ENCODE results near the gene RPN1. TPM values are rescaled to one million over a fixed set of nuclear protein-coding genes. Genes with fewer than 3 reads are reported as not detected.

The RPN1 gene
- total and polyA plus RNA-seq, 2 donors (not counting 3 experiments of a cell fraction or from before 2014, with no cell fraction given), result 250 to 266 TPM

- Histone ChIP-seq H2AFZ (ENCODE audit: low read depth, low read length) (no peak overlapping the region), H3K9ac (replicated peaks; ENCODE audit: extremely low read depth, insufficient read depth, low read length) (no peak overlapping the region), H3K4me3 (replicated peaks in 1 of 3; ENCODE audit: insufficient read depth in 1 of 3, low read depth in 1 of 3, low read length in 3 of 3) (no peak overlapping the region), H3K27ac (ENCODE audit: insufficient read depth, low read depth, low read length) (no peak overlapping the region), H3K9me3 (replicated peaks; ENCODE audit: control insufficient read depth, insufficient read depth, low read length) (no peaks in the 10 kb centered on the region), H3K4me1 (ENCODE audit: control insufficient read depth, extremely low read depth, insufficient read depth, low read length) (no peaks in the 10 kb centered on the region), H3K9me1 (replicated peaks; ENCODE audit: control insufficient read depth, extremely low read depth, insufficient read depth, low read length) (no peaks in the 10 kb centered on the region), H3K79me2 (ENCODE audit: control insufficient read depth, insufficient read depth, low read length) (no peaks in the 10 kb centered on the region), H3K27me3 (ENCODE audit: control insufficient read depth in 2 of 2, insufficient read depth in 2 of 2, low read length in 2 of 2) (no peaks in the 10 kb centered on the region), H3K36me3 (ENCODE audit: control insufficient read depth in 2 of 2, extremely low read depth in 1 of 2, insufficient read depth in 2 of 2, low read length in 2 of 2) (no peaks in the 10 kb centered on the region), H4K20me1 (replicated peaks; ENCODE audit: control insufficient read depth, extremely low read depth, insufficient read depth, low read length) (no peaks in the 10 kb centered on the region), H3K4me2 (ENCODE audit: insufficient read depth, low read length) (no peak overlapping the region)
- no peak for FAIRE-seq
- BruUV-seq (replicated peaks), result no TSS peak
- dilution Hi-C loops (cut with MboI; ENCODE audit: extremely low pct_ligation_motif_present, low sequenced_read_pairs), result loop anchor here (25.0 kb wide), 1 partner anchor 162 kb away; no protein-coding TSS in a partner anchor
- ChIA-PET CTCF (interaction anchor here (1.4 to 2.1 kb wide), 2 partner anchors 9 kb away, joined by 6 to 10 read pairs; no protein-coding TSS in a partner anchor), POLR2A (no interaction called here)
- TF ChIP-seq POLR2A (IDR thresholded peaks at IDR 0.05; ENCODE audit: low read depth, low read length) (no peak), EZH2 (IDR thresholded peaks at IDR 0.05; ENCODE audit: borderline replicate concordance, low read depth, low read length, severe bottlenecking) (no peak), GATA2 (IDR thresholded peaks at IDR 0.05; ENCODE audit: insufficient read depth, insufficient read length, low read depth, low read length) (no peak), MYC (IDR thresholded peaks at IDR 0.05; ENCODE audit: low read depth, low read length) (no peak), JUN (IDR thresholded peaks at IDR 0.05; ENCODE audit: borderline replicate concordance, insufficient read depth, insufficient read length, low read depth) (no peak), FOS (IDR thresholded peaks at IDR 0.05; ENCODE audit: borderline replicate concordance, insufficient read depth, low read length) (no peak), POLR2AphosphoS5 (IDR thresholded peaks at IDR 0.05; ENCODE audit: insufficient read depth, low read depth, low read length) (no peak)
- TF ChIP-seq, protein P1, sequence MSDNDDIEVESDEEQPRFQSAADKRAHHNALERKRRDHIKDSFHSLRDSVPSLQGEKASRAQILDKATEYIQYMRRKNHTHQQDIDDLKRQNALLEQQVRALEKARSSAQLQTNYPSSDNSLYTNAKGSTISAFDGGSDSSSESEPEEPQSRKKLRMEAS (IDR thresholded peaks at IDR 0.05; ENCODE audit: insufficient read depth, insufficient read length), result no peak
- TF ChIP-seq, protein P2, sequence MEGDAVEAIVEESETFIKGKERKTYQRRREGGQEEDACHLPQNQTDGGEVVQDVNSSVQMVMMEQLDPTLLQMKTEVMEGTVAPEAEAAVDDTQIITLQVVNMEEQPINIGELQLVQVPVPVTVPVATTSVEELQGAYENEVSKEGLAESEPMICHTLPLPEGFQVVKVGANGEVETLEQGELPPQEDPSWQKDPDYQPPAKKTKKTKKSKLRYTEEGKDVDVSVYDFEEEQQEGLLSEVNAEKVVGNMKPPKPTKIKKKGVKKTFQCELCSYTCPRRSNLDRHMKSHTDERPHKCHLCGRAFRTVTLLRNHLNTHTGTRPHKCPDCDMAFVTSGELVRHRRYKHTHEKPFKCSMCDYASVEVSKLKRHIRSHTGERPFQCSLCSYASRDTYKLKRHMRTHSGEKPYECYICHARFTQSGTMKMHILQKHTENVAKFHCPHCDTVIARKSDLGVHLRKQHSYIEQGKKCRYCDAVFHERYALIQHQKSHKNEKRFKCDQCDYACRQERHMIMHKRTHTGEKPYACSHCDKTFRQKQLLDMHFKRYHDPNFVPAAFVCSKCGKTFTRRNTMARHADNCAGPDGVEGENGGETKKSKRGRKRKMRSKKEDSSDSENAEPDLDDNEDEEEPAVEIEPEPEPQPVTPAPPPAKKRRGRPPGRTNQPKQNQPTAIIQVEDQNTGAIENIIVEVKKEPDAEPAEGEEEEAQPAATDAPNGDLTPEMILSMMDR (IDR thresholded peaks at IDR 0.05; ENCODE audit: extremely low read depth in 1 of 2, insufficient read depth in 1 of 2, low read depth in 1 of 2, low read length in 2 of 2), result no peak
- no peak for DNase-seq (ENCODE audit: low read depth, low spot score)
- intact Hi-C loops (cut with micrococcal nuclease), result no loop called here
Observed at GRCh38 chr3:128598884-128599664, 51.5 kb downstream of the RPN1 start.
